Ascending aorta (tissue), 2 donors: Measurements from ENCODE around the gene RNF39. TPM values are rescaled to one million over a fixed set of nuclear protein-coding genes. Genes with fewer than 3 reads are reported as not detected.

Experiments used
- DNase-seq, 2 donors: peaks; one replicate each; pipeline ENCODE4 v3.0.0-alpha.2; 2019; ENCODE audit warnings: low spot score in 2 of 2
- H3K27ac ChIP-seq, 2 donors: fragments of 200-600 bp; sonication (generic); one replicate each; pipeline ENCODE4 v1.5.1; 2016 to 2017; ENCODE audit warnings: mild to moderate bottlenecking in 1 of 2
- H3K27me3 ChIP-seq: fragments of 200-600 bp; sonication (generic); one replicate; pipeline ENCODE4 v1.5.1; 2017
- H3K36me3 ChIP-seq, 2 donors: fragments of 200-600 bp; sonication (generic); one replicate each; pipeline ENCODE4 v1.5.1; 2016
- H3K4me1 ChIP-seq, 2 donors: fragments of 200-600 bp; sonication (generic); one replicate each; pipeline ENCODE4 v1.5.1; 2016 to 2017; ENCODE audit warnings: mild to moderate bottlenecking in 1 of 2
- H3K4me3 ChIP-seq, 2 donors: fragments of 200-600 bp; sonication (generic); one replicate each; pipeline ENCODE4 v1.5.1; 2016 to 2017; ENCODE audit warnings: mild to moderate bottlenecking in 1 of 2
- H3K9me3 ChIP-seq, 2 donors: fragments of 200-600 bp; sonication (generic); one replicate each; pipeline ENCODE4 v1.5.1; 2016
- intact Hi-C: fragments of 100-400 bp; cut with DNase I; formaldehyde crosslinking; loops from one replicate; pipeline ENCODE4 v1.15.1; 2023
- total RNA-seq: library from RNA; depleted of rRNA; stranded (reverse); fragments of >200 nt; gene quantifications from one replicate; pipeline ENCODE4 v1.1.0, GENCODE V29; 2016
- TF ChIP-seq, protein P1 (sequence below), 3 experiments: fragments of 200-600 bp in 2 of 3; fragments of 450-650 bp in 1 of 3; sonication (generic) in 2 of 3; IDR thresholded peaks; one replicate each; pipeline ENCODE4 v1.5.1; 2016 to 2019; ENCODE audit warnings: antibody characterized with exemption in 3 of 3, mild to moderate bottlenecking in 1 of 3, moderate library complexity in 1 of 3

RNF39 gene
- total RNA-seq, 1 donor from 2014 or later: not detected

GRCh38 chr6:30113003-30113759 is 37.6 kb upstream of the RNF39 start, which contains the start of gene TRIM31:
Gene TRIM31 (minus strand): TSS chr6:30113090. CDS start chr6:30112805, 285 bp downstream.
- Histone ChIP-seq H3K4me3 (no peak within 1 kb of the TSS), H3K27ac (no peak within 1 kb of the TSS), H3K27me3 (no peaks in the 10 kb centered on the region), H3K36me3 (no peaks in the 10 kb centered on the region), H3K4me1 (no peaks in the 10 kb centered on the region), H3K9me3 (no peaks in the 10 kb centered on the region)
- TF ChIP-seq, protein P1, sequence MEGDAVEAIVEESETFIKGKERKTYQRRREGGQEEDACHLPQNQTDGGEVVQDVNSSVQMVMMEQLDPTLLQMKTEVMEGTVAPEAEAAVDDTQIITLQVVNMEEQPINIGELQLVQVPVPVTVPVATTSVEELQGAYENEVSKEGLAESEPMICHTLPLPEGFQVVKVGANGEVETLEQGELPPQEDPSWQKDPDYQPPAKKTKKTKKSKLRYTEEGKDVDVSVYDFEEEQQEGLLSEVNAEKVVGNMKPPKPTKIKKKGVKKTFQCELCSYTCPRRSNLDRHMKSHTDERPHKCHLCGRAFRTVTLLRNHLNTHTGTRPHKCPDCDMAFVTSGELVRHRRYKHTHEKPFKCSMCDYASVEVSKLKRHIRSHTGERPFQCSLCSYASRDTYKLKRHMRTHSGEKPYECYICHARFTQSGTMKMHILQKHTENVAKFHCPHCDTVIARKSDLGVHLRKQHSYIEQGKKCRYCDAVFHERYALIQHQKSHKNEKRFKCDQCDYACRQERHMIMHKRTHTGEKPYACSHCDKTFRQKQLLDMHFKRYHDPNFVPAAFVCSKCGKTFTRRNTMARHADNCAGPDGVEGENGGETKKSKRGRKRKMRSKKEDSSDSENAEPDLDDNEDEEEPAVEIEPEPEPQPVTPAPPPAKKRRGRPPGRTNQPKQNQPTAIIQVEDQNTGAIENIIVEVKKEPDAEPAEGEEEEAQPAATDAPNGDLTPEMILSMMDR (IDR thresholded peaks at IDR 0.05): no peak
- no peak for DNase-seq
- intact Hi-C loops: no loop called here

- no peak for DNase-seq
- no peak overlapping the region for H3K4me3 ChIP-seq
- no peaks in the 10 kb centered on the region for H3K36me3 ChIP-seq
- no peaks in the 10 kb centered on the region for H3K9me3 ChIP-seq
- intact Hi-C loops: no loop called here
- H3K27me3 ChIP-seq: no peaks in the 10 kb centered on the region
- H3K27ac ChIP-seq: no peak overlapping the region
- TF ChIP-seq, protein P1 (IDR thresholded peaks at IDR 0.05): no peak
- no peaks in the 10 kb centered on the region for H3K4me1 ChIP-seq
These were observed 36.9 kb upstream of the RNF39 start for GRCh38 chr6:30112402-30112994.

GRCh38 chr6:30111266-30111856 is 35.8 kb upstream of the RNF39 start:
- Histone ChIP-seq H3K27me3 (no peaks in the 10 kb centered on the region), H3K4me3 (no peak overlapping the region), H3K4me1 (no peaks in the 10 kb centered on the region), H3K27ac (no peak overlapping the region), H3K36me3 (no peaks in the 10 kb centered on the region), H3K9me3 (no peaks in the 10 kb centered on the region)
- DNase-seq: no peak
- intact Hi-C loops: no loop called here
- TF ChIP-seq, protein P1 (IDR thresholded peaks at IDR 0.05): no peak

DNA sequence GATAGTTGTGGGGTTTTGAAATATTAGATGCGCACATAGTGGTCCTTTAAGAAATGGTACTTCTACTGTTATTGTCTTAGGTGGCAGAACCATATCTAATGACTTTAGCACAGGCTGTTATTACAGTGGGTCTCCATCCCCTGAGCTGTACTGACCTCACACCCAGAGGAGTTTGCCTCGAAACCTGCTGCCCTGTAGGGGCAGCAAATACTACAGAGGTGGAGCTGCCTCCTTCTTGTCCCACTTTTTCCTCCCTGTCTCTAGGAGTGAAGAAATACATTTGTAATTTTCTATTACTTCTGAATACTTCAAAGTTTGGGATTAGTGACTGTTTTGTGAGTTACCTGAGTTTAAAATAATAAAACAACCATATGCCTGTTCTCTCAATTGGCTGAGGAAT is 29.1 kb upstream of the RNF39 start:
- DNase-seq: no peak
- peaks cover 7 to 18% of the 10 kb centered on the region in 2 donors for H3K4me1 ChIP-seq
- H3K9me3 ChIP-seq: no peaks in the 10 kb centered on the region
- no peak overlapping the region for H3K4me3 ChIP-seq
- H3K27ac ChIP-seq: no peak overlapping the region
- no peaks in the 10 kb centered on the region for H3K36me3 ChIP-seq
- peaks cover 1% of the 10 kb centered on the region for H3K27me3 ChIP-seq
- intact Hi-C loops: no loop called here
- TF ChIP-seq, protein P1 (IDR thresholded peaks at IDR 0.05): no peak

DNA sequence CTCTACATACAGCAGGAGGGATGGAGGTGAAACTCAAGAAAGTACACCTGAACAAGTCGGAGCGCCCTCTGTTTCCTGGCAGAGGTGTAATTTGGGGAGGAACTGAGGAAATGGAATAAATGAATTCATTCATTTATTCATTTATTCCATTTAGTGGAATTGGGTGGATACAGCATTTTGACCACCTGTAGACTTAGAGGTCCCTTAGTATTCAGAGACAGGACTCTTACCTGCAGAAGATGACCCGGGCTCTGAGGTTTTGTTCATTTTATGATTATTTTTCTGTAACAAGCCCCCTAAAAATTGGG is 28.3 kb upstream of the RNF39 start:
- Histone ChIP-seq H3K36me3 (no peaks in the 10 kb centered on the region), H3K4me1 (peaks cover 7 to 18% of the 10 kb centered on the region in 2 donors), H3K27ac (no peak overlapping the region), H3K4me3 (peak overlapping the region in 1 of 2 donors; percentile 58), H3K9me3 (no peaks in the 10 kb centered on the region), H3K27me3 (peaks cover 7% of the 10 kb centered on the region)
- intact Hi-C loops: loop anchor here (1.0 to 2.0 kb wide), 5 partner anchors 27 to 293 kb away; partner anchors contain the start of genes POLR1H and TRIM26
- TF ChIP-seq, protein P1 (IDR thresholded peaks at IDR 0.05): no peak
- no peak for DNase-seq
